Measurements from ENCODE around the gene SYNGR1.

Gene SYNGR1

DNA sequence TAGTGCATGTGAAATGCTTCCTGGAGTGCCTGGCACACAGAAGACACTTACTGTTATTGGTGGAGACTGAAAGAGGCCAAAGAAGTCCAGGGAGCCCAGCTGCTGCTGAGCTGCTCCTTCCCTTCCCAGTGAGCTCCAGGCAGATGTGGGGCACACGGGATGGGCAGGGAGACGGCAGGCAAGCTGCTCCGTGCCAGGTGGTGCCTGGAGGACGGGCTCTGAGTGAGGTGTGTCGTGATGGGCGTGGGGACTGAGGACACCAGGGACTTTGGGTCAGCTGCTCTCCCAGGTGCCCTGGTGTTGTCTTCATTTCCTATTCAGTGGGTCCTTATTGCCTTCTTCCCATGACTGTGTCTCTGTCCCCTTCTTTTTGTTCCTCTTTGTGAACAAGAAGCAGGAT, 69.3 kb downstream of the SYNGR1 start:
- H3K9ac ChIP-seq (ENCODE audit: low read length), result no peak overlapping the region
- no peaks in the 10 kb centered on the region; the same call in 1 of the 2 replicates for H3K79me2 ChIP-seq (ENCODE audit: low read length)
- H3K36me3 ChIP-seq (replicated peaks; ENCODE audit: low read depth, low read length), result peaks cover 65% of the 10 kb centered on the region
- no peaks in the 10 kb centered on the region for H3K9me3 ChIP-seq (ENCODE audit: insufficient read depth, low read length)
- H3K27ac ChIP-seq (ENCODE audit: low read length), result no peak overlapping the region
- H3K27me3 ChIP-seq (ENCODE audit: low read depth, low read length), result no peaks in the 10 kb centered on the region
- peaks cover 11% of the 10 kb centered on the region for H3K4me1 ChIP-seq (ENCODE audit: low read length)
- no peak overlapping the region for H2AFZ ChIP-seq (ENCODE audit: low read depth, low read length)
- TF ChIP-seq EZH2phosphoT487 (IDR thresholded peaks at IDR 0.05; ENCODE audit: low read depth), result no peak
- TF ChIP-seq, protein P1, sequence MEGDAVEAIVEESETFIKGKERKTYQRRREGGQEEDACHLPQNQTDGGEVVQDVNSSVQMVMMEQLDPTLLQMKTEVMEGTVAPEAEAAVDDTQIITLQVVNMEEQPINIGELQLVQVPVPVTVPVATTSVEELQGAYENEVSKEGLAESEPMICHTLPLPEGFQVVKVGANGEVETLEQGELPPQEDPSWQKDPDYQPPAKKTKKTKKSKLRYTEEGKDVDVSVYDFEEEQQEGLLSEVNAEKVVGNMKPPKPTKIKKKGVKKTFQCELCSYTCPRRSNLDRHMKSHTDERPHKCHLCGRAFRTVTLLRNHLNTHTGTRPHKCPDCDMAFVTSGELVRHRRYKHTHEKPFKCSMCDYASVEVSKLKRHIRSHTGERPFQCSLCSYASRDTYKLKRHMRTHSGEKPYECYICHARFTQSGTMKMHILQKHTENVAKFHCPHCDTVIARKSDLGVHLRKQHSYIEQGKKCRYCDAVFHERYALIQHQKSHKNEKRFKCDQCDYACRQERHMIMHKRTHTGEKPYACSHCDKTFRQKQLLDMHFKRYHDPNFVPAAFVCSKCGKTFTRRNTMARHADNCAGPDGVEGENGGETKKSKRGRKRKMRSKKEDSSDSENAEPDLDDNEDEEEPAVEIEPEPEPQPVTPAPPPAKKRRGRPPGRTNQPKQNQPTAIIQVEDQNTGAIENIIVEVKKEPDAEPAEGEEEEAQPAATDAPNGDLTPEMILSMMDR (IDR thresholded peaks at IDR 0.05; ENCODE audit: low read depth, low read length), result no peak
- H4K20me1 ChIP-seq (ENCODE audit: insufficient read depth, low read length), result 0 out of 2 replicates have a peak, but pooled peaks cover 4% of the 10 kb centered on the region
- H3K4me2 ChIP-seq (ENCODE audit: low read length), result no peak overlapping the region
- H3K4me3 ChIP-seq (ENCODE audit: low read length), result no peak overlapping the region

DNA sequence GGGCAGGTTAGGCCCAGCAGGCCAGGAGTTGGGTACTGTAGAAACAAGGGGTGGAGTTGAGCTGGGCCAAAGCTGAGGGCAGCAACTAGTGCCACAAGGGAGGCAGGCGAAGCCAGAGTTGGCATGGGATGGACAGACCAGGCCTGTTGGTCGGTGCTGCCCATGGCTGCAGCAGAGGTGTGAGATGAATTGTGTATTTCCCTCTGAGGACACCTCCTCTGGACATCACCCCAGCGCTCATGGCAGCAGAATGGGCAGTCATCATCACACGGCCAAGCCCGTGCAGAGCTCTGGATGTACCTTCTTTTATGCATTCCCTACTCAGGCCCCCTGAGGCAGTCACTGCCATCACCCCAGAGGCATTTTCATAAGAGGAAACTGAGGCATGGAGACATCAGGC, 70.1 kb downstream of the SYNGR1 start:
- no peaks in the 10 kb centered on the region for H3K27me3 ChIP-seq (ENCODE audit: low read depth, low read length)
- H3K79me2 ChIP-seq (ENCODE audit: low read length), result no peaks in the 10 kb centered on the region
- no peak for TF ChIP-seq EZH2phosphoT487 (IDR thresholded peaks at IDR 0.05; ENCODE audit: low read depth)
- TF ChIP-seq, protein P1 (IDR thresholded peaks at IDR 0.05; ENCODE audit: low read depth, low read length), result no peak
- no peak overlapping the region for H3K27ac ChIP-seq (ENCODE audit: low read length)
- no peak overlapping the region for H3K4me2 ChIP-seq (ENCODE audit: low read length)
- no peak overlapping the region for H3K4me3 ChIP-seq (ENCODE audit: low read length)
- H2AFZ ChIP-seq (ENCODE audit: low read depth, low read length), result no peak overlapping the region
- H3K4me1 ChIP-seq (ENCODE audit: low read length), result peaks cover 11% of the 10 kb centered on the region
- no peak overlapping the region for H3K9ac ChIP-seq (ENCODE audit: low read length)
- H3K36me3 ChIP-seq (replicated peaks; ENCODE audit: low read depth, low read length), result peaks cover 71% of the 10 kb centered on the region
- no peaks in the 10 kb centered on the region for H3K9me3 ChIP-seq (ENCODE audit: insufficient read depth, low read length)
- 0 out of 2 replicates have a peak, but pooled peaks cover 4% of the 10 kb centered on the region for H4K20me1 ChIP-seq (ENCODE audit: insufficient read depth, low read length)

- TF ChIP-seq EZH2phosphoT487 (IDR thresholded peaks at IDR 0.05; ENCODE audit: low read depth), result no peak
- TF ChIP-seq, protein P1 (IDR thresholded peaks at IDR 0.05; ENCODE audit: low read depth, low read length), result no peak
- Histone ChIP-seq H3K36me3 (replicated peaks; ENCODE audit: low read depth, low read length) (peaks cover 64% of the 10 kb centered on the region), H3K4me2 (ENCODE audit: low read length) (no peak overlapping the region), H3K9ac (ENCODE audit: low read length) (no peak overlapping the region), H3K79me2 (ENCODE audit: low read length) (no peaks in the 10 kb centered on the region), H3K4me1 (ENCODE audit: low read length) (peaks cover 11% of the 10 kb centered on the region), H3K9me3 (ENCODE audit: insufficient read depth, low read length) (no peaks in the 10 kb centered on the region), H2AFZ (ENCODE audit: low read depth, low read length) (no peak overlapping the region), H3K27me3 (ENCODE audit: low read depth, low read length) (no peaks in the 10 kb centered on the region), H4K20me1 (ENCODE audit: insufficient read depth, low read length) (0 out of 2 replicates have a peak, but pooled peaks cover 4% of the 10 kb centered on the region), H3K27ac (ENCODE audit: low read length) (no peak overlapping the region), H3K4me3 (ENCODE audit: low read length) (no peak overlapping the region)
Observed at GRCh38 chr22:39421691-39422090, 71.9 kb downstream of the SYNGR1 start.

DNA sequence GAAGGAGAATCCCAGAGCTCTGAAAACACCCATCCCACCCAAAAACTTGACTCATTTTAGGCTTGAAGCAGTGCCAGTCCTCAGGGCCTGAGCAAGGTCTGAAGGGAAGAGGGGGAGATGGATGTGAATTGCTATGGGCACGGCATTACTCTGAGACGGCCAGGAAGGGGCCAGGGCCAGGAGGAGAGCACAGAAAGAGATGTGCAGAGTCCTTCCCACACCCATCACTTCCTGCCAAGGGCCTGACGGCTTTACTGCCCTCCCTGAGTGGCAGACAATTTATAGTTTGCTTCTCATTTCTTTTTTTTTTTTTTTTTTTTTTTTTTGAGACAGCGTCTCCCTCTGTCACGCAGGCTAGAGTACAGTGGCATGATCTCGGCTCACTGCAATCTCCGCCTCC, 72.3 kb downstream of the SYNGR1 start:
- no peak overlapping the region for H3K4me2 ChIP-seq (ENCODE audit: low read length)
- H3K36me3 ChIP-seq (replicated peaks; ENCODE audit: low read depth, low read length), result peaks cover 63% of the 10 kb centered on the region
- no peak for TF ChIP-seq EZH2phosphoT487 (IDR thresholded peaks at IDR 0.05; ENCODE audit: low read depth)
- TF ChIP-seq, protein P1 (IDR thresholded peaks at IDR 0.05; ENCODE audit: low read depth, low read length), result no peak
- H3K9ac ChIP-seq (ENCODE audit: low read length), result no peak overlapping the region
- no peak overlapping the region for H3K4me3 ChIP-seq (ENCODE audit: low read length)
- H2AFZ ChIP-seq (ENCODE audit: low read depth, low read length), result no peak overlapping the region
- no peak overlapping the region for H3K27ac ChIP-seq (ENCODE audit: low read length)
- H3K79me2 ChIP-seq (ENCODE audit: low read length), result no peaks in the 10 kb centered on the region
- H3K27me3 ChIP-seq (ENCODE audit: low read depth, low read length), result no peaks in the 10 kb centered on the region
- H4K20me1 ChIP-seq (ENCODE audit: insufficient read depth, low read length), result 0 out of 2 replicates have a peak, but pooled peaks cover 4% of the 10 kb centered on the region
- H3K4me1 ChIP-seq (ENCODE audit: low read length), result peaks cover 11% of the 10 kb centered on the region
- no peaks in the 10 kb centered on the region for H3K9me3 ChIP-seq (ENCODE audit: insufficient read depth, low read length)

Data from OCI-LY3 (cell line).